Nephron (organoid): ENCODE data around the gene DNMT3B.

Experiments used
- H3K27ac Mint-ChIP-seq, 3 experiments: 2 replicates each; pipeline ENCODE4 v1.8.0; 2020; ENCODE audit warnings: mixed read lengths in 3 of 3, mild to moderate bottlenecking in 2 of 3, moderate library complexity in 1 of 3
- H3K27me3 Mint-ChIP-seq: 2 replicates; pipeline ENCODE4 v1.8.0; 2021; ENCODE audit warnings: low read depth, mild to moderate bottlenecking, moderate library complexity, mixed read lengths
- H3K36me3 Mint-ChIP-seq: 2 replicates; pipeline ENCODE4 v1.8.0; 2020; ENCODE audit warnings: low read depth, mixed read lengths
- H3K4me1 Mint-ChIP-seq: 2 replicates; pipeline ENCODE4 v1.8.0; 2020; ENCODE audit warnings: mixed read lengths
- H3K4me3 Mint-ChIP-seq, 3 experiments: 2 replicates each; pipeline ENCODE4 v1.8.0; 2020; ENCODE audit warnings: mild to moderate bottlenecking in 3 of 3, mixed read lengths in 3 of 3, moderate library complexity in 2 of 3
- H3K9me3 Mint-ChIP-seq: 2 replicates; pipeline ENCODE4 v1.8.0; 2020; ENCODE audit warnings: mixed read lengths
- CTCF ChIP-seq, 3 experiments: fragments of 200-600 bp; sonication (generic); IDR thresholded peaks; one replicate each; pipeline ENCODE4 v1.5.0; 2021; ENCODE audit warnings: antibody characterized with exemption in 3 of 3; ENCODE audit not compliant: unreplicated experiment in 3 of 3

The DNMT3B gene

GRCh38 chr20:32751293-32751692, 10.9 kb upstream of the DNMT3B start:
- H3K27me3 Mint-ChIP-seq, result no peaks in the 10 kb centered on the region
- no peaks in the 10 kb centered on the region for H3K36me3 Mint-ChIP-seq
- no peaks in the 10 kb centered on the region for H3K9me3 Mint-ChIP-seq
- no peak overlapping the region for H3K4me3 Mint-ChIP-seq
- peaks cover 6% of the 10 kb centered on the region for H3K4me1 Mint-ChIP-seq
- peak overlapping the region in 1 of 3 experiments; percentile 93 for H3K27ac Mint-ChIP-seq
- no peak for TF ChIP-seq CTCF (IDR thresholded peaks at IDR 0.05; ENCODE audit: unreplicated experiment in 3 of 3)

DNA sequence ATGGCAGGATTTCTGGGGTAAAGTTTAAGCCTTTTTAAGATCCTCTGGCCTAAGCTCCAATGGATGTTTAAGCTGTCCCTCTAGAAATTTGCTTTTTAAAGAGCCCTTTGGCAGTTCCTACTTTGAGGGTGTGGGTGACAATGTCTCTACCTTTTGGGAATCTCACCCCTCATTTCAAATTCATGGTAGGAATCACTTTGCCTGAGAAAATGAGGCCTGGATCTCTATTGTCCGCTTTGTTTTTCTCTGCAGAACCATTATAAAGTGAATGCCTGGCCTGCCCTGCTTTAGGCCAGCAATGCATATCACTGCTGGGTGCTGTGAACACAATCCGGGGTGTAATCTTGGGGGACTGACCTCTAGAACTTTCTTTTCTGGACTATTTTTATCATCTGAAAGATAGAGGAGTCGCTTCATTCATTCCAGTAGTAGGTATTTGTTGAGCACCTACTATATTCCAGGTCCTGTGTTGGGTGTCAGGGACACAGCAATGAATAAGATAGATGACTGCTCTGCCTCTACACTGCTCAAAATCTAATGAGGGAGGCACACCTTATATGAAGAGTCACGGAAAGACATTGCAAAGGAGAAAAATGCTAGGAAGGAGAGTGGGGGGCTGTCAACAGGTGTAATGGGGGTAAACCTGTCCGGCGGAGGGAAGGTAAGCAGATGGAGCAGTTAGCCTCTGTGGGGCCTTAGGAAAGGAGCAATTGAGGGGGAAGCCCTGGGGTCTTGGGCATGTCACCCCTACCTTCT, 10.3 kb upstream of the DNMT3B start:
- no peaks in the 10 kb centered on the region for H3K9me3 Mint-ChIP-seq
- no peak overlapping the region for H3K27ac Mint-ChIP-seq
- no peaks in the 10 kb centered on the region for H3K36me3 Mint-ChIP-seq
- no peak overlapping the region for H3K4me3 Mint-ChIP-seq
- H3K27me3 Mint-ChIP-seq, result no peaks in the 10 kb centered on the region
- TF ChIP-seq CTCF (IDR thresholded peaks at IDR 0.05; ENCODE audit: unreplicated experiment in 3 of 3), result no peak
- peaks cover 6% of the 10 kb centered on the region for H3K4me1 Mint-ChIP-seq

DNA sequence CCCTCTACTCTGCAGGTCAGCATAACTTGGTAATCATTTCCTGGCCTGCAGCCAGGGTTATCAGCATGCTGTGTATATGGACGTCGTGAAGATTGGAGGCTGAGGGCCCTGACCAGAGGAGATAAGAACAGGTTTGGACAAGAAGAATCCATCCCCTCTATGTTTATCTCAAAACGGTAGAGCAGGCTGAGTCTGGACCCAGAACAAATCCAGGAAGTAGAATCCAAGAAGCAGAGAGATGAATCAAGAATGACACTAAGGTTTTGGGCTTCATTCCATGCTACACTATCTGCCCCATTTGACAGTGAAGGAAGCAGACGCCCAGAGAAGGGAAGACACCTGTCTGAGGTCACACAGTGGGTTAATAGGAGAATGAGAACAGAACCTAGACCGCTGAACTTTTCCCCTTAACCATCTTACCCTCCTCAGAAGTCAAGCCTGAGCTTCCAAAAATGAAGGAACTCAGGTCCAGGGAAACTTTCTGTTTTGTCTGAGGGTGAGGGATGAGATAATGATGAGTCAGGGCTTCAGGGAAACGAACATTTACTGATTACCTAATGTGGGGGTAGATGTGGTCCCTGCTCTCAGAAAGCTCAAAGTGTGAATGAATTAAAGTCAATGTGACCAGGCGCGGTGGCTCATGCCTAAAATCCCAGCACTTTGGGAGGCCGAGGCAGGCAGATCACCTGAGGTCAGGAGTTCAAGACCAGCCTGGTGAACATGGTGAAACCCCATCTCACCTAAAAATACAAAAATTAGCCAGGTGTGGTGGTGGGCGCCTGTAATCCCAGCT, 9.5 kb upstream of the DNMT3B start:
- Mint-ChIP-seq H3K36me3 (no peaks in the 10 kb centered on the region), H3K27me3 (no peaks in the 10 kb centered on the region), H3K27ac (no peak overlapping the region), H3K9me3 (no peaks in the 10 kb centered on the region), H3K4me3 (no peak overlapping the region), H3K4me1 (peaks cover 6% of the 10 kb centered on the region)
- no peak for TF ChIP-seq CTCF (IDR thresholded peaks at IDR 0.05; ENCODE audit: unreplicated experiment in 3 of 3)

DNA sequence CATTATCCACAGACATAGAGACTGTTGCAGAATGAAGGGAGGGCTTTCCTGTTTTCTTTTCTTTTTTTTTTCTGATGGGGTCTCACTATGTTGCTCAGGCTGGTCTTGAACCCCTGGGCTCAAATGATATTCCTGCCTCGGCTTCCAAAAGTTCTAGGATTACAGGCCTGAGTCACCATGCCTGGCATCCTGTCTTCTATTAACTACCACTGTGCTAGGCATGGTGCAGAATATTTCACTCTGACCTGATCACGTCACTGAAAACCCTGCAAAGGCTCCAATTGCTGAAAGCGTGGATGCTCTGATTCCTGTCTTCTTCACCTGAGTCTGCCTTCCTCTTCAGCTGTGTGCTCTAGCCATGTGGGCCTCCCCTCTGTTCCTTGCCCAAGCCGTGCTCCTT, 8.5 kb upstream of the DNMT3B start:
- TF ChIP-seq CTCF (IDR thresholded peaks at IDR 0.05; ENCODE audit: unreplicated experiment in 3 of 3), result no peak
- Mint-ChIP-seq H3K27me3 (no peaks in the 10 kb centered on the region), H3K4me3 (no peak overlapping the region), H3K27ac (no peak overlapping the region), H3K9me3 (no peaks in the 10 kb centered on the region), H3K4me1 (peaks cover 6% of the 10 kb centered on the region), H3K36me3 (no peaks in the 10 kb centered on the region)

GRCh38 chr20:32756156-32756555, 6.0 kb upstream of the DNMT3B start:
- no peak overlapping the region for H3K4me3 Mint-ChIP-seq
- no peak for TF ChIP-seq CTCF (IDR thresholded peaks at IDR 0.05; ENCODE audit: unreplicated experiment in 3 of 3)
- no peaks in the 10 kb centered on the region for H3K36me3 Mint-ChIP-seq
- H3K9me3 Mint-ChIP-seq, result no peaks in the 10 kb centered on the region
- no peak overlapping the region for H3K27ac Mint-ChIP-seq
- peaks cover 1% of the 10 kb centered on the region for H3K27me3 Mint-ChIP-seq
- peaks cover 2% of the 10 kb centered on the region for H3K4me1 Mint-ChIP-seq
